Activated CD4-positive, alpha-beta T cell treated with anti-CD3 and anti-CD28 coated beads, Interleukin-2, amount 50 U/mL, for 1 hour (primary cell): Measurements from ENCODE around the gene HS3ST2.
"Not testable (repeated sequence)": the region's sequence is repeated elsewhere in the genome, so short reads cannot be mapped to it uniquely, and the experiment has no call there.

ENCODE experiments used
- DNase-seq: peaks from one replicate; pipeline ENCODE4 v3.0.0-alpha.2; 2020

HS3ST2 gene

GRCh38 chr16:22814711-22815105 is 746 bp downstream of the HS3ST2 start:
- no peak for DNase-seq

GRCh38 chr16:22815863-22816262 is 1.9 kb downstream of the HS3ST2 start:
- no peak for DNase-seq

- no peak for DNase-seq
Measured at GRCh38 chr16:22816475-22816874, 2.5 kb downstream of the HS3ST2 start.

GRCh38 chr16:22818736-22819135 is 4.8 kb downstream of the HS3ST2 start:
- not testable (repeated sequence) for DNase-seq

GRCh38 chr16:22838681-22839080 is 24.7 kb downstream of the HS3ST2 start:
- no peak for DNase-seq

- DNase-seq, result not testable (repeated sequence)
Measured at GRCh38 chr16:22842031-22842430, 28.1 kb downstream of the HS3ST2 start.

- no peak for DNase-seq
Measured at GRCh38 chr16:22843122-22843521, 29.2 kb downstream of the HS3ST2 start.

GRCh38 chr16:22843856-22844255 is 29.9 kb downstream of the HS3ST2 start:
- no peak for DNase-seq

GRCh38 chr16:22844416-22844815 is 30.5 kb downstream of the HS3ST2 start:
- DNase-seq, result no peak

GRCh38 chr16:22847100-22847499 is 33.1 kb downstream of the HS3ST2 start:
- DNase-seq, result no peak

GRCh38 chr16:22847690-22848089 is 33.7 kb downstream of the HS3ST2 start:
- no peak for DNase-seq

GRCh38 chr16:22848451-22848850 is 34.5 kb downstream of the HS3ST2 start:
- DNase-seq, result no peak

- no peak for DNase-seq
Measured at GRCh38 chr16:22849517-22849916, 35.6 kb downstream of the HS3ST2 start.

GRCh38 chr16:22855231-22855630 is 41.3 kb downstream of the HS3ST2 start:
- no peak for DNase-seq

- no peak for DNase-seq
Measured at GRCh38 chr16:22857296-22858025, 43.5 kb downstream of the HS3ST2 start.

- DNase-seq, result no peak
Measured at GRCh38 chr16:22859925-22860324, 46.0 kb downstream of the HS3ST2 start.

- DNase-seq, result no peak
Measured at GRCh38 chr16:22861580-22861979, 47.6 kb downstream of the HS3ST2 start.

GRCh38 chr16:22862046-22862445 is 48.1 kb downstream of the HS3ST2 start:
- DNase-seq, result no peak

- DNase-seq, result no peak
Measured at GRCh38 chr16:22864375-22864774, 50.4 kb downstream of the HS3ST2 start.

- no peak for DNase-seq
Measured at GRCh38 chr16:22868593-22869224, 54.7 kb downstream of the HS3ST2 start.

- no peak for DNase-seq
Measured at GRCh38 chr16:22871861-22872260, 57.9 kb downstream of the HS3ST2 start.

GRCh38 chr16:22874394-22874793 is 60.4 kb downstream of the HS3ST2 start:
- DNase-seq, result no peak

- no peak for DNase-seq
Measured at GRCh38 chr16:22878955-22879354, 65.0 kb downstream of the HS3ST2 start.

GRCh38 chr16:22879466-22879865 is 65.5 kb downstream of the HS3ST2 start:
- DNase-seq, result no peak

- no peak for DNase-seq
Measured at GRCh38 chr16:22882981-22883380, 69.0 kb downstream of the HS3ST2 start.
